ENCODE data around the gene IGSF10. TPM values are rescaled to one million over a fixed set of nuclear protein-coding genes. Genes with fewer than 3 reads are reported as not detected.
A peak's percentile ranks its signal among the peaks of the same experiment; 100 is the strongest.

IGSF10 gene
- total and polyA plus RNA-seq, 2 of the 8 experiments (the other 6 are each of a cell fraction or from before 2014, with no cell fraction given), result 0.59 to 0.95 TPM

GRCh38 chr3:151459358-151459757 is 1.5 kb downstream of the IGSF10 start:
- WGBS, 2 experiments (ENCODE audit: extremely low coverage in 1 of 2, insufficient coverage in 1 of 2, insufficient read length in 1 of 2, insufficient replicate concordance in 2 of 2, low coverage in 1 of 2, low lambda C conversion rate in 2 of 2, missing lambda C conversion rate in 1 of 2), result 53% methylated on average over 3 of the region's 3 CpGs; no CpG with 5 or more reads in 1 of the 2 experiments
- Histone ChIP-seq H2BK5ac (ENCODE audit: low read depth, low read length) (no peak overlapping the region), H2BK20ac (ENCODE audit: low read length) (no peak overlapping the region), H3K79me1 (ENCODE audit: low read depth, low read length) (no peaks in the 10 kb centered on the region), H3K79me2 (ENCODE audit: control insufficient read depth in 1 of 2, insufficient read depth in 2 of 2, low read length in 2 of 2) (no peaks in the 10 kb centered on the region), H3K56ac (replicated peaks; ENCODE audit: insufficient read length, low read depth, low read length) (no peak overlapping the region), H3K4me3 (ENCODE audit: extremely low read depth in 1 of 4, insufficient read depth in 2 of 4, low read depth in 3 of 4, low read length in 4 of 4) (no peak overlapping the region), H2AFZ (ENCODE audit: low read length) (no peak overlapping the region), H3K18ac (ENCODE audit: extremely low read depth, low read length) (no peak overlapping the region), H2BK120ac (replicated peaks; ENCODE audit: low read depth, low read length) (no peak overlapping the region), H3K4me2 (ENCODE audit: insufficient read depth in 1 of 2, low read depth in 2 of 2, low read length in 2 of 2) (no peak overlapping the region), H2AK5ac (ENCODE audit: low read depth, low read length) (no peak overlapping the region), H3K23me2 (ENCODE audit: low read depth, low read length) (no peaks in the 10 kb centered on the region; the same call in 1 of the 2 replicates), H2BK12ac (ENCODE audit: low read depth, low read length) (no peak overlapping the region), H4K91ac (replicated peaks; ENCODE audit: insufficient read length, low read length) (no peak overlapping the region), H4K20me1 (replicated peaks in 1 of 2; ENCODE audit: control insufficient read depth in 1 of 2, insufficient read depth in 2 of 2, low read length in 2 of 2) (no peaks in the 10 kb centered on the region), H2BK15ac (ENCODE audit: low read length) (no peak overlapping the region), H4K8ac (ENCODE audit: extremely low read depth, insufficient read depth, low read length) (peak overlapping the region; percentile 80; the same call in 1 of the 2 replicates), H3K36me3 (ENCODE audit: control insufficient read depth in 2 of 4, insufficient read depth in 4 of 4, low read length in 3 of 4) (no peaks in the 10 kb centered on the region), H3K14ac (ENCODE audit: insufficient read length) (no peak overlapping the region), H3K9ac (replicated peaks in 1 of 4; ENCODE audit: extremely low read depth in 1 of 4, low read depth in 3 of 4, low read length in 3 of 4) (no peak overlapping the region), H3K27ac (ENCODE audit: low read depth, low read length) (no peak overlapping the region), H3K4me1 (replicated peaks in 1 of 4; ENCODE audit: control insufficient read depth in 3 of 4, insufficient read depth in 4 of 4, low read length in 3 of 4) (peaks cover 0 to 2% (median 0%) of the 10 kb centered on the region in 4 experiments; a peak in 1 of 7 replicates), H3K9me3 (ENCODE audit: insufficient read depth in 2 of 2, low read depth in 1 of 2, low read length in 1 of 2) (no peaks in the 10 kb centered on the region), H4K5ac (ENCODE audit: insufficient read length, low read depth, low read length) (no peak overlapping the region), H3K23ac (ENCODE audit: insufficient read length) (no peak overlapping the region), H3K4ac (replicated peaks; ENCODE audit: insufficient read length, low read depth, low read length) (no peak overlapping the region), H3K27me3 (replicated peaks in 1 of 4; ENCODE audit: control insufficient read depth in 3 of 4, extremely low read depth in 1 of 4, insufficient read depth in 3 of 4, low read length in 3 of 4) (no peaks in the 10 kb centered on the region)
- no peak for DNase-seq (ENCODE audit: low read depth in 1 of 2, low spot score in 2 of 2)
- FAIRE-seq, result no peak
- POLR2A ChIA-PET (ENCODE audit: partially characterized antibody), result no interaction called here
- CTCF ChIA-PET (ENCODE audit: partially characterized antibody), result interaction anchor here (1.2 to 2.4 kb wide), 5 partner anchors 9 to 459 kb away, joined by 3 to 11 read pairs (median 9); no protein-coding TSS in a partner anchor
- TF ChIP-seq CBX5 (IDR thresholded peaks at IDR 0.05; ENCODE audit: low read depth, low read length), result no peak
- TF ChIP-seq EP300 (IDR thresholded peaks at IDR 0.05; ENCODE audit: borderline replicate concordance in 1 of 2, low read depth in 2 of 2, low read length in 2 of 2), result no peak
